ENCODE measurements around the gene UQCRH.
"Not testable (repeated sequence)": the region's sequence is repeated elsewhere in the genome, so short reads cannot be mapped to it uniquely, and the experiment has no call there.

Gene UQCRH

DNA sequence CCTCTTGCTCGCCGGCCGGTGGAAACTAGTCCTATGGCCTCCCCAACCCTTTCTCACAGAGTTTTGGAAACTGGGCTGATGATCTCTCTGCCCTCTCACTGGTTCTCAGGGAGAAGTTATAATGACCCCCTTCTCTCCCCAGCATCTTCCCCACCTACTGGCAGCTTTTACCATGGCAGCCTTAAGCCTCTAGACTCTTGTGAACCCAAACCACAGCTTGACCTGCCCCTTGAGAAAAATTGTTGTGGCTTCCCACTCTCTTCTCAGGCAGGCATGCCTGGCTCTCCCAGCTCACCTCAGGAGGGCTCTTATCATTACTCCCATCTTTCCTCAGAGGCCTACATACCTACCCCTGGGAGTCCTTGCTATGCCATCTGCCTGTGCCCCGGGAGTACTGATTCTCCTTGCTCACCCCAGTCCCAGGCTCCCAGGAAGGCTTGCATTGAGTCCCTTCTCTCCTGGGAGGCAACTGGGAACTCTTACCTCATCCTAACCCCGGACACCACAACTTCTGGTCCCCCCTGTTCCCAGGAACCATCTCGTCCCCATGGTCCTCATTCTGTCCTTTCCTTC, 38.7 kb downstream of the UQCRH start:
- H3K36me3 ChIP-seq (ENCODE audit: insufficient read depth, insufficient read length, low read length), result peaks cover 53% of the 10 kb centered on the region
- H3K27me3 ChIP-seq (ENCODE audit: insufficient read depth, insufficient read length), result no peaks in the 10 kb centered on the region
- H3K9ac ChIP-seq (ENCODE audit: insufficient read length, low read depth), result peak overlapping the region; percentile 100
- TF ChIP-seq SUZ12 (IDR thresholded peaks at IDR 0.05; ENCODE audit: extremely low read depth, insufficient read depth, insufficient read length), result no peak
- TF ChIP-seq ZNF274 (IDR thresholded peaks at IDR 0.05; ENCODE audit: low read depth, low read length), result no peak
- no peak for TF ChIP-seq YY1 (IDR thresholded peaks at IDR 0.05; ENCODE audit: insufficient read depth, insufficient read length)
- no peak overlapping the region for H3K4me3 ChIP-seq (ENCODE audit: insufficient read length, low read depth)
- H3K4me1 ChIP-seq (ENCODE audit: insufficient read depth, insufficient read length), result peaks cover 18% of the 10 kb centered on the region
- no peak for DNase-seq (ENCODE audit: low read depth, low spot score)
- H3K9me3 ChIP-seq (ENCODE audit: insufficient read depth, low read length), result no peaks in the 10 kb centered on the region

- Histone ChIP-seq H3K4me1 (ENCODE audit: insufficient read depth, insufficient read length) (peaks cover 18% of the 10 kb centered on the region), H3K9me3 (ENCODE audit: insufficient read depth, low read length) (no peaks in the 10 kb centered on the region), H3K27me3 (ENCODE audit: insufficient read depth, insufficient read length) (no peaks in the 10 kb centered on the region), H3K9ac (ENCODE audit: insufficient read length, low read depth) (no peak overlapping the region), H3K4me3 (ENCODE audit: insufficient read length, low read depth) (no peak overlapping the region), H3K36me3 (ENCODE audit: insufficient read depth, insufficient read length, low read length) (peaks cover 59% of the 10 kb centered on the region)
- TF ChIP-seq SUZ12 (IDR thresholded peaks at IDR 0.05; ENCODE audit: extremely low read depth, insufficient read depth, insufficient read length) (no peak), ZNF274 (IDR thresholded peaks at IDR 0.05; ENCODE audit: low read depth, low read length) (no peak), YY1 (IDR thresholded peaks at IDR 0.05; ENCODE audit: insufficient read depth, insufficient read length) (no peak)
- no peak for DNase-seq (ENCODE audit: low read depth, low spot score)
Measured at GRCh38 chr1:46342677-46343350, 39.3 kb downstream of the UQCRH start.

DNA sequence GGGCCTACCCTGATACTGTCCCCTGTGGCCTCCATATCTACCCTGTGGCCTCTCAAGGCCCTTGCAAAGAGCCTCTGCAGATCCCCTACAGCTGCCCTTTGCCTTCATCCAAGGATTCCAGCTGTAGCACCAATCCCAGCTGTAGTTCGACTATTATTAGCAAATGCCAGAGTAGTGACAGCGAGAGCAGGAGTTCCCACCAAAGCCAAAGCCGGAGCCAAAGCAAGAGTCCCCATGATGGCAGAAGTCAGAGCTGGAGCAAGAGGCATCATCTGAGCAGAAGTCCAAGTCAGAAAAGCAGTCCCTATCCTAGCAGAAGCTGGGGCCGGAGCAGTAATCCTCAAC, 39.8 kb downstream of the UQCRH start:
- Histone ChIP-seq H3K9ac (ENCODE audit: insufficient read length, low read depth) (no peak overlapping the region), H3K4me1 (ENCODE audit: insufficient read depth, insufficient read length) (peaks cover 18% of the 10 kb centered on the region), H3K4me3 (ENCODE audit: insufficient read length, low read depth) (no peak overlapping the region), H3K9me3 (ENCODE audit: insufficient read depth, low read length) (no peaks in the 10 kb centered on the region), H3K27me3 (ENCODE audit: insufficient read depth, insufficient read length) (no peaks in the 10 kb centered on the region), H3K36me3 (ENCODE audit: insufficient read depth, insufficient read length, low read length) (peaks cover 64% of the 10 kb centered on the region)
- DNase-seq (ENCODE audit: low read depth, low spot score), result no peak
- TF ChIP-seq YY1 (IDR thresholded peaks at IDR 0.05; ENCODE audit: insufficient read depth, insufficient read length) (no peak), ZNF274 (IDR thresholded peaks at IDR 0.05; ENCODE audit: low read depth, low read length) (no peak), SUZ12 (IDR thresholded peaks at IDR 0.05; ENCODE audit: extremely low read depth, insufficient read depth, insufficient read length) (no peak)

DNA sequence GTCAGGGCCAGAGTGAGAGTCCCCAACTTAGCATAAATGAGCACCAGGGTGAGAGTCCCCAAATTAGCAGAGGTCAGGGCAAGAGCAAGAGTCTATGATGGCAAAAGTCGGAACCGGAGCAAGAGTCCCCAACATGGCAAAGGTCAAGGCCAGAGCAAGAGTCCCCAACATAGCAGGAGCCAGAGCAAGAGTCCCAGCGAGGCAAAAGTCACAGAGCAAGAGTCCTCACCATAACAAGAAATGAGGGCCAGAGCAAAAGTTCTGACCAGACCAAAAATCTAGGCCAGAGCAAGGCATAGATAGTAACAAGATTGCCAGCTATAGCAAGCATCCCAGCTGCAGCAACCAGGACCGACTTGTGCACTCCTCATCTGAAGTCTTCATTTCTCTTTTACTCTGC, 40.2 kb downstream of the UQCRH start:
- no peak for DNase-seq (ENCODE audit: low read depth, low spot score)
- Histone ChIP-seq H3K9me3 (ENCODE audit: insufficient read depth, low read length) (no peaks in the 10 kb centered on the region), H3K9ac (ENCODE audit: insufficient read length, low read depth) (no peak overlapping the region), H3K4me3 (ENCODE audit: insufficient read length, low read depth) (no peak overlapping the region), H3K36me3 (ENCODE audit: insufficient read depth, insufficient read length, low read length) (peaks cover 68% of the 10 kb centered on the region), H3K27me3 (ENCODE audit: insufficient read depth, insufficient read length) (no peaks in the 10 kb centered on the region), H3K4me1 (ENCODE audit: insufficient read depth, insufficient read length) (peaks cover 18% of the 10 kb centered on the region)
- no peak for TF ChIP-seq YY1 (IDR thresholded peaks at IDR 0.05; ENCODE audit: insufficient read depth, insufficient read length)
- TF ChIP-seq SUZ12 (IDR thresholded peaks at IDR 0.05; ENCODE audit: extremely low read depth, insufficient read depth, insufficient read length), result no peak
- no peak for TF ChIP-seq ZNF274 (IDR thresholded peaks at IDR 0.05; ENCODE audit: low read depth, low read length)

GRCh38 chr1:46344481-46344880, 41.0 kb downstream of the UQCRH start:
- no peaks in the 10 kb centered on the region for H3K9me3 ChIP-seq (ENCODE audit: insufficient read depth, low read length)
- peaks cover 18% of the 10 kb centered on the region for H3K4me1 ChIP-seq (ENCODE audit: insufficient read depth, insufficient read length)
- DNase-seq (ENCODE audit: low read depth, low spot score), result no peak
- H3K4me3 ChIP-seq (ENCODE audit: insufficient read length, low read depth), result no peak overlapping the region
- no peaks in the 10 kb centered on the region for H3K27me3 ChIP-seq (ENCODE audit: insufficient read depth, insufficient read length)
- peaks cover 74% of the 10 kb centered on the region for H3K36me3 ChIP-seq (ENCODE audit: insufficient read depth, insufficient read length, low read length)
- TF ChIP-seq ZNF274 (IDR thresholded peaks at IDR 0.05; ENCODE audit: low read depth, low read length) (no peak), YY1 (IDR thresholded peaks at IDR 0.05; ENCODE audit: insufficient read depth, insufficient read length) (no peak), SUZ12 (IDR thresholded peaks at IDR 0.05; ENCODE audit: extremely low read depth, insufficient read depth, insufficient read length) (no peak)
- no peak overlapping the region for H3K9ac ChIP-seq (ENCODE audit: insufficient read length, low read depth)

DNA sequence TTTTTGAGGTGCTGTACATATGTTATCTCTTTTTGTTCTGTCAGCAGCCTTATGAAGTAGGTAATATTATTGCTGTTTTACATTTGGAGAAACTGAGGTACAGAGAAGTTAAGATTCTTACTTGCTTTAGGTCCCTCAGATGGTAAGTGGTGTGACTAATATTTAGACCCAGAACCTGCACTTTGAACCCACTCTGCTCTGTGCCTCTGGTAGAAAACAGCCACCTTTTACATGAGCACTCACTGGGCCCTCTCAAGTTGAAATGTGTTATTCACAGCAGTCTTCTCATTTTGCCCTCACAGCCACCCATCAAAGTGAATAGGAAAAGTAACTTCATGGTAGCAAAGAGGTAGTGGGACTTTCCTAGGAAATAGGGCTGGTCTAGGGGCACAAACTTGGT, 41.8 kb downstream of the UQCRH start:
- H3K9me3 ChIP-seq (ENCODE audit: insufficient read depth, low read length), result no peaks in the 10 kb centered on the region
- DNase-seq (ENCODE audit: low read depth, low spot score), result no peak
- peaks cover 82% of the 10 kb centered on the region for H3K36me3 ChIP-seq (ENCODE audit: insufficient read depth, insufficient read length, low read length)
- H3K27me3 ChIP-seq (ENCODE audit: insufficient read depth, insufficient read length), result no peaks in the 10 kb centered on the region
- no peak overlapping the region for H3K9ac ChIP-seq (ENCODE audit: insufficient read length, low read depth)
- TF ChIP-seq YY1 (IDR thresholded peaks at IDR 0.05; ENCODE audit: insufficient read depth, insufficient read length), result no peak
- no peak for TF ChIP-seq ZNF274 (IDR thresholded peaks at IDR 0.05; ENCODE audit: low read depth, low read length)
- no peak for TF ChIP-seq SUZ12 (IDR thresholded peaks at IDR 0.05; ENCODE audit: extremely low read depth, insufficient read depth, insufficient read length)
- peaks cover 18% of the 10 kb centered on the region for H3K4me1 ChIP-seq (ENCODE audit: insufficient read depth, insufficient read length)
- no peak overlapping the region for H3K4me3 ChIP-seq (ENCODE audit: insufficient read length, low read depth)

DNA sequence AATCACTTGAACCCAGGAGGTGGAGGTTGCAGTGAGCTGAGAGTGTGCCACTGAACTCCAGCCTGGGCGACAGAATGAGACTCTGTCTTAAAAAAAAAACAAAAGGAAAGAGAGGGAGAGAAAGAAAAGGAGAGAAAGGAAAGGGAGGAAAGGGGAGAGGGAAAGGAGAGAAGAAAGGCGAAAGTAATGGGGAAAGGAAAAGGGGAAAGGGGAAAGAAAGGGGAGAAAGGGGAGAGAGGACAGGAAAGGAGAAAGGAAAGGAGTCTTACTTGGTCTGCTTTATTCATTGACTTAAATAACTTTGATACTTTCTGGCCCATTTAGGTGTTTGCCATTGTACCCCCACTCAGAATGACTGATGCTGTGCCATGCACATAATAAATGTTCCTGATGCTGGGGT, 48.9 kb downstream of the UQCRH start:
- no peak overlapping the region for H3K9ac ChIP-seq (ENCODE audit: insufficient read length, low read depth)
- no peak overlapping the region for H3K4me3 ChIP-seq (ENCODE audit: insufficient read length, low read depth)
- TF ChIP-seq ZNF274 (IDR thresholded peaks at IDR 0.05; ENCODE audit: low read depth, low read length) (no peak), YY1 (IDR thresholded peaks at IDR 0.05; ENCODE audit: insufficient read depth, insufficient read length) (no peak), SUZ12 (IDR thresholded peaks at IDR 0.05; ENCODE audit: extremely low read depth, insufficient read depth, insufficient read length) (no peak)
- H3K4me1 ChIP-seq (ENCODE audit: insufficient read depth, insufficient read length), result no peaks in the 10 kb centered on the region
- H3K9me3 ChIP-seq (ENCODE audit: insufficient read depth, low read length), result no peaks in the 10 kb centered on the region
- DNase-seq (ENCODE audit: low read depth, low spot score), result no peak
- no peaks in the 10 kb centered on the region for H3K27me3 ChIP-seq (ENCODE audit: insufficient read depth, insufficient read length)
- peaks cover 92% of the 10 kb centered on the region for H3K36me3 ChIP-seq (ENCODE audit: insufficient read depth, insufficient read length, low read length)

- H3K9me3 ChIP-seq (ENCODE audit: insufficient read depth, low read length); H3K9ac ChIP-seq (ENCODE audit: insufficient read length, low read depth); DNase-seq (ENCODE audit: low read depth, low spot score); H3K4me1 ChIP-seq (ENCODE audit: insufficient read depth, insufficient read length); H3K4me3 ChIP-seq (ENCODE audit: insufficient read length, low read depth); H3K27me3 ChIP-seq (ENCODE audit: insufficient read depth, insufficient read length): not testable (repeated sequence)
- peaks cover 78% of the 10 kb centered on the region for H3K36me3 ChIP-seq (ENCODE audit: insufficient read depth, insufficient read length, low read length)
Measured at GRCh38 chr1:46355920-46356319, 52.4 kb downstream of the UQCRH start.

Data from NT2/D1 (cell line).